ENCODE results near the gene RAF1.

Gene RAF1

GRCh38 chr3:12663936-12664908, at the start of gene RAF1:
Gene RAF1 (minus strand): TSS chr3:12664117. CDS start chr3:12618721, 45,396 bp downstream.
- TF ChIP-seq CTCF (IDR thresholded peaks at IDR 0.05; ENCODE audit: insufficient read depth, low read length, poor library complexity, severe bottlenecking) = no peak
- peak within 1 kb of the TSS; percentile 96 for H3K4me3 ChIP-seq (replicated peaks; ENCODE audit: low read depth, low read length)
- no peaks in the 10 kb centered on the region for H3K27me3 ChIP-seq (replicated peaks; ENCODE audit: control insufficient read depth, insufficient read depth, low read length)
- H3K36me3 ChIP-seq (ENCODE audit: control insufficient read depth, insufficient read depth, low read length) = no peaks in the 10 kb centered on the region
- DNase-seq (ENCODE audit: extremely low read depth, insufficient read length) = peak; percentile 100

- DNase-seq (ENCODE audit: extremely low read depth, insufficient read length) = no peak
- Histone ChIP-seq H3K27me3 (replicated peaks; ENCODE audit: control insufficient read depth, insufficient read depth, low read length) (peaks cover 2% of the 10 kb centered on the region), H3K36me3 (ENCODE audit: control insufficient read depth, insufficient read depth, low read length) (no peaks in the 10 kb centered on the region), H3K4me3 (replicated peaks; ENCODE audit: low read depth, low read length) (no peak overlapping the region)
- no peak for TF ChIP-seq CTCF (IDR thresholded peaks at IDR 0.05; ENCODE audit: insufficient read depth, low read length, poor library complexity, severe bottlenecking)
Measured at GRCh38 chr3:12710062-12710461, 46.1 kb upstream of the RAF1 start.

GRCh38 chr3:12709334-12709733, 45.4 kb upstream of the RAF1 start:
- H3K4me3 ChIP-seq (replicated peaks; ENCODE audit: low read depth, low read length) = no peak overlapping the region
- no peaks in the 10 kb centered on the region for H3K36me3 ChIP-seq (ENCODE audit: control insufficient read depth, insufficient read depth, low read length)
- peaks cover 2% of the 10 kb centered on the region for H3K27me3 ChIP-seq (replicated peaks; ENCODE audit: control insufficient read depth, insufficient read depth, low read length)
- TF ChIP-seq CTCF (IDR thresholded peaks at IDR 0.05; ENCODE audit: insufficient read depth, low read length, poor library complexity, severe bottlenecking) = no peak
- no peak for DNase-seq (ENCODE audit: extremely low read depth, insufficient read length)

GRCh38 chr3:12708584-12709192, 44.8 kb upstream of the RAF1 start:
- H3K27me3 ChIP-seq (replicated peaks; ENCODE audit: control insufficient read depth, insufficient read depth, low read length) = peaks cover 2% of the 10 kb centered on the region
- TF ChIP-seq CTCF (IDR thresholded peaks at IDR 0.05; ENCODE audit: insufficient read depth, low read length, poor library complexity, severe bottlenecking) = no peak
- H3K36me3 ChIP-seq (ENCODE audit: control insufficient read depth, insufficient read depth, low read length) = no peaks in the 10 kb centered on the region
- H3K4me3 ChIP-seq (replicated peaks; ENCODE audit: low read depth, low read length) = no peak overlapping the region
- no peak for DNase-seq (ENCODE audit: extremely low read depth, insufficient read length)

- DNase-seq (ENCODE audit: extremely low read depth, insufficient read length) = no peak
- H3K27me3 ChIP-seq (replicated peaks; ENCODE audit: control insufficient read depth, insufficient read depth, low read length) = peaks cover 2% of the 10 kb centered on the region
- H3K36me3 ChIP-seq (ENCODE audit: control insufficient read depth, insufficient read depth, low read length) = no peaks in the 10 kb centered on the region
Measured at GRCh38 chr3:12707449-12707848, 43.5 kb upstream of the RAF1 start.

More at GRCh38 chr3:12707449-12707848, 43.5 kb upstream of the RAF1 start:
- TF ChIP-seq CTCF (IDR thresholded peaks at IDR 0.05; ENCODE audit: insufficient read depth, low read length, poor library complexity, severe bottlenecking) = no peak
- no peak overlapping the region for H3K4me3 ChIP-seq (replicated peaks; ENCODE audit: low read depth, low read length)

Measured in GM06990 (cell line).